Measurements from ENCODE around the gene CREB3L2.

DNA sequence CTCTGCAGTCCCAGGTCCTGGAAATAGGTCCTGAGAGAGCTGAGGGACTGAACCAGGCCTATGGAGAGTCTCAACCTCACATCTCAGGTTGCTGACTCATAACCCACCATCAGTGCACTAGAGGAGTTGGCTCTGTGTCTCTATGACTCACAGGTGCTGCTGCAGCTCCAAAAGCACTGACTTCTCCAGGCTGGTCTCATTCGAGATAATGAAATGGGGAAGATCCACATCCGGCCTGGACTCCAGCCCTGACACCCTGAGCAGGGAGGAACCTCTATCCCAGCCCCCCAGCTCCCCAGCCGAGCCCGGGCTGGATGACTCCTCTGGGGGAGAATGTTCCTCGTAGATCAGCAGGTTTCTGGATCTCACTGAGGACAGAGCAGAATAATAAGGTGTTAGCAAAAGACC, 119.6 kb downstream of the CREB3L2 start:
- TF ChIP-seq, protein P1, sequence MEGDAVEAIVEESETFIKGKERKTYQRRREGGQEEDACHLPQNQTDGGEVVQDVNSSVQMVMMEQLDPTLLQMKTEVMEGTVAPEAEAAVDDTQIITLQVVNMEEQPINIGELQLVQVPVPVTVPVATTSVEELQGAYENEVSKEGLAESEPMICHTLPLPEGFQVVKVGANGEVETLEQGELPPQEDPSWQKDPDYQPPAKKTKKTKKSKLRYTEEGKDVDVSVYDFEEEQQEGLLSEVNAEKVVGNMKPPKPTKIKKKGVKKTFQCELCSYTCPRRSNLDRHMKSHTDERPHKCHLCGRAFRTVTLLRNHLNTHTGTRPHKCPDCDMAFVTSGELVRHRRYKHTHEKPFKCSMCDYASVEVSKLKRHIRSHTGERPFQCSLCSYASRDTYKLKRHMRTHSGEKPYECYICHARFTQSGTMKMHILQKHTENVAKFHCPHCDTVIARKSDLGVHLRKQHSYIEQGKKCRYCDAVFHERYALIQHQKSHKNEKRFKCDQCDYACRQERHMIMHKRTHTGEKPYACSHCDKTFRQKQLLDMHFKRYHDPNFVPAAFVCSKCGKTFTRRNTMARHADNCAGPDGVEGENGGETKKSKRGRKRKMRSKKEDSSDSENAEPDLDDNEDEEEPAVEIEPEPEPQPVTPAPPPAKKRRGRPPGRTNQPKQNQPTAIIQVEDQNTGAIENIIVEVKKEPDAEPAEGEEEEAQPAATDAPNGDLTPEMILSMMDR (conservative IDR thresholded peaks at IDR 0.05; ENCODE audit: low read length): no peak
- TF ChIP-seq EZH2phosphoT487 (IDR thresholded peaks at IDR 0.05; ENCODE audit: borderline replicate concordance, low read depth, low read length): no peak

Data from OCI-LY7 (cell line).